ENCODE measurements around the gene NRG3.

DNA sequence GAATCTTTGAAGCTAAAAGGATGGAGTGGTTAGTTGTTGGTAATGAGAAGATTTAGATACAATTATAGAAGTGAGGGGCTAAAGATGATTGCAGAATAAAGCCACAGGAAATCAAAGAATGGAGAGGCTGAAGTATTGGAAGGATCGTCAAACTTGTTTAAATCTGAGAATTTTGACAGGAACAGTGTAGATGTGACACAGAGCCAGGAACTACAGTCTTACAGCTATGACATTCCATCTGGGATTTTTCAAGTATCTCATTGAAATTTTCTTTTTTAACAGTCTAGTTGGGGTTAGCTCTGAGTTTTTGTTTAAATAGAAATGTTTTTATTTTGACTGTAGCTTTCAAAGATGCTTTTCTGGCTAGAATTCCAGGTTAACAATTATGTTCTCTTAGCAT lies 181.4 kb downstream of the NRG3 start:
- TF ChIP-seq, protein P1, sequence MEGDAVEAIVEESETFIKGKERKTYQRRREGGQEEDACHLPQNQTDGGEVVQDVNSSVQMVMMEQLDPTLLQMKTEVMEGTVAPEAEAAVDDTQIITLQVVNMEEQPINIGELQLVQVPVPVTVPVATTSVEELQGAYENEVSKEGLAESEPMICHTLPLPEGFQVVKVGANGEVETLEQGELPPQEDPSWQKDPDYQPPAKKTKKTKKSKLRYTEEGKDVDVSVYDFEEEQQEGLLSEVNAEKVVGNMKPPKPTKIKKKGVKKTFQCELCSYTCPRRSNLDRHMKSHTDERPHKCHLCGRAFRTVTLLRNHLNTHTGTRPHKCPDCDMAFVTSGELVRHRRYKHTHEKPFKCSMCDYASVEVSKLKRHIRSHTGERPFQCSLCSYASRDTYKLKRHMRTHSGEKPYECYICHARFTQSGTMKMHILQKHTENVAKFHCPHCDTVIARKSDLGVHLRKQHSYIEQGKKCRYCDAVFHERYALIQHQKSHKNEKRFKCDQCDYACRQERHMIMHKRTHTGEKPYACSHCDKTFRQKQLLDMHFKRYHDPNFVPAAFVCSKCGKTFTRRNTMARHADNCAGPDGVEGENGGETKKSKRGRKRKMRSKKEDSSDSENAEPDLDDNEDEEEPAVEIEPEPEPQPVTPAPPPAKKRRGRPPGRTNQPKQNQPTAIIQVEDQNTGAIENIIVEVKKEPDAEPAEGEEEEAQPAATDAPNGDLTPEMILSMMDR (IDR thresholded peaks at IDR 0.05) = no peak
- no peak for TF ChIP-seq POLR2A (IDR thresholded peaks at IDR 0.05)
